Gastrocnemius medialis (tissue), 4 donors: ENCODE results near the gene SRSF9.

Experiments
- CTCF ChIP-seq, 5 experiments: fragments of 450-650 bp in 3 of 5; fragments of 200-600 bp in 2 of 5; sonication (generic) in 2 of 5; IDR thresholded peaks in 4 of 5; conservative IDR thresholded peaks in 1 of 5; 1 replicate in 4 of 5; 2 replicates in 1 of 5; pipeline ENCODE4 v1.5.1; 2016 to 2019; ENCODE audit warnings: antibody characterized with exemption in 5 of 5, mild to moderate bottlenecking in 3 of 5, moderate library complexity in 3 of 5
- POLR2A ChIP-seq, 2 donors: fragments of 450-650 bp; IDR thresholded peaks; one replicate each; pipeline ENCODE4 v1.6.1; 2017; ENCODE audit warnings: antibody characterized with exemption in 2 of 2, mild to moderate bottlenecking in 2 of 2, moderate library complexity in 2 of 2

GRCh38 chr12:120474616-120474960 lies 5.0 kb upstream of the SRSF9 start:
- TF ChIP-seq CTCF (IDR thresholded peaks at IDR 0.05 in 4 of 5, conservative IDR thresholded peaks at IDR 0.05 in 1 of 5): no peak
- no peak for TF ChIP-seq POLR2A (IDR thresholded peaks at IDR 0.05)
